ENCODE results near the gene MAGI2. TPM values are rescaled to one million over a fixed set of nuclear protein-coding genes. Genes with fewer than 3 reads are reported as not detected.
"Not testable (repeated sequence)": the region's sequence is repeated elsewhere in the genome, so short reads cannot be mapped to it uniquely, and the experiment has no call there.

MAGI2 gene
- total RNA-seq, 1 donor from 2014 or later: 5.8 TPM

GRCh38 chr7:78247910-78248689 is 1205.4 kb downstream of the MAGI2 start:
- Mint-ChIP-seq H3K4me1 (ENCODE audit: low read depth) (no peaks in the 10 kb centered on the region), H3K9me3 (ENCODE audit: low read depth) (peaks cover 27% of the 10 kb centered on the region), H3K27me3 (ENCODE audit: low read depth) (no peaks in the 10 kb centered on the region), H3K27ac (ENCODE audit: unreplicated experiment) (no peak overlapping the region), H3K36me3 (ENCODE audit: low read depth) (peaks cover 7% of the 10 kb centered on the region), H3K4me3 (ENCODE audit: unreplicated experiment) (no peak overlapping the region)
- no peak for DNase-seq (ENCODE audit: low spot score)
- TF ChIP-seq CTCF (IDR thresholded peaks at IDR 0.05): no peak

GRCh38 chr7:78240179-78240578 is 1213.3 kb downstream of the MAGI2 start:
- not testable (repeated sequence) for H3K36me3 Mint-ChIP-seq (ENCODE audit: low read depth); H3K4me3 Mint-ChIP-seq (ENCODE audit: unreplicated experiment); DNase-seq (ENCODE audit: low spot score); H3K9me3 Mint-ChIP-seq (ENCODE audit: low read depth); H3K27ac Mint-ChIP-seq (ENCODE audit: unreplicated experiment); H3K27me3 Mint-ChIP-seq (ENCODE audit: low read depth); H3K4me1 Mint-ChIP-seq (ENCODE audit: low read depth)

DNA sequence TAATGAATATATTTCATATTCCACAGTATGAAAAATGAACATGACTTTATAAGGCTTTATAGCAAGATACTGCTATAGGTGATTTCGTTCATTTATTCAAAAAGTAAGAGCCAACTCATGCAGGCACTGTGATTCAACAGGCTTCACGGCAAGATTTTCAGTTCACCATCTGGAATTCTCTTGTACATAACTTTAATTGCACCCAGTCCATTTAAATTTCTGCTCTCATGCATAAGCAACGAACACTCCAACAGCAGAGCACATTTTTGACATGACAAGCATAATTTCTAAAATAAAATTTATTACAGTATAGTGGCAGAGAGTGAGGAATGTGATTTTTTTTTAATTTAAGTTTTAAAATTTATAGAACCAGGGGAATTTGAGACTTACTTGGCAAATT is 1218.8 kb downstream of the MAGI2 start:
- no peak for DNase-seq (ENCODE audit: low spot score)
- no peaks in the 10 kb centered on the region for H3K27me3 Mint-ChIP-seq (ENCODE audit: low read depth)
- no peak for TF ChIP-seq CTCF (IDR thresholded peaks at IDR 0.05)
- no peak overlapping the region for H3K4me3 Mint-ChIP-seq (ENCODE audit: unreplicated experiment)
- H3K27ac Mint-ChIP-seq (ENCODE audit: unreplicated experiment): no peak overlapping the region
- peaks cover 3% of the 10 kb centered on the region for H3K9me3 Mint-ChIP-seq (ENCODE audit: low read depth)
- no peaks in the 10 kb centered on the region for H3K36me3 Mint-ChIP-seq (ENCODE audit: low read depth)
- peaks cover 7% of the 10 kb centered on the region for H3K4me1 Mint-ChIP-seq (ENCODE audit: low read depth)

DNA sequence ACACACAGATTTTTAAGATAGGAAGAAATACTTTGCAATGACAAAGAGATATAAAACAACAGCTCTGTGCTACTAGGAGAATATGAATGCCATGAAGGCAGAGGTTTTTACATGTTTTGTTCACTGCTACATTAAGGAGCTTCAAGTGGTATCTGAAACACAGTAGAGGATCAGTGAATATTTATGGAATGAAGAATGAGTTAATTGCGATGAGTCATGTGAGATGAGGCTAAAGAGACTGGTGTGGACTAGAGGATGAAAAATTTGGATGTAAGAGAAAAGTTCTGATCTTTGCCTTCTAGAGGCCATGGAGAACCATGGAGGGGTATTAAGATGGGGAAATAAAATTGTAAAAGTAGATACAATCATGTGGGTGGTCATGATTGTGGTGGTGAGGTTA is 1220.7 kb downstream of the MAGI2 start:
- no peak overlapping the region for H3K4me3 Mint-ChIP-seq (ENCODE audit: unreplicated experiment)
- H3K27ac Mint-ChIP-seq (ENCODE audit: unreplicated experiment): no peak overlapping the region
- H3K9me3 Mint-ChIP-seq (ENCODE audit: low read depth): peaks cover 3% of the 10 kb centered on the region
- no peak for TF ChIP-seq CTCF (IDR thresholded peaks at IDR 0.05)
- no peaks in the 10 kb centered on the region for H3K27me3 Mint-ChIP-seq (ENCODE audit: low read depth)
- DNase-seq (ENCODE audit: low spot score): no peak
- H3K36me3 Mint-ChIP-seq (ENCODE audit: low read depth): no peaks in the 10 kb centered on the region
- H3K4me1 Mint-ChIP-seq (ENCODE audit: low read depth): peaks cover 7% of the 10 kb centered on the region

DNA sequence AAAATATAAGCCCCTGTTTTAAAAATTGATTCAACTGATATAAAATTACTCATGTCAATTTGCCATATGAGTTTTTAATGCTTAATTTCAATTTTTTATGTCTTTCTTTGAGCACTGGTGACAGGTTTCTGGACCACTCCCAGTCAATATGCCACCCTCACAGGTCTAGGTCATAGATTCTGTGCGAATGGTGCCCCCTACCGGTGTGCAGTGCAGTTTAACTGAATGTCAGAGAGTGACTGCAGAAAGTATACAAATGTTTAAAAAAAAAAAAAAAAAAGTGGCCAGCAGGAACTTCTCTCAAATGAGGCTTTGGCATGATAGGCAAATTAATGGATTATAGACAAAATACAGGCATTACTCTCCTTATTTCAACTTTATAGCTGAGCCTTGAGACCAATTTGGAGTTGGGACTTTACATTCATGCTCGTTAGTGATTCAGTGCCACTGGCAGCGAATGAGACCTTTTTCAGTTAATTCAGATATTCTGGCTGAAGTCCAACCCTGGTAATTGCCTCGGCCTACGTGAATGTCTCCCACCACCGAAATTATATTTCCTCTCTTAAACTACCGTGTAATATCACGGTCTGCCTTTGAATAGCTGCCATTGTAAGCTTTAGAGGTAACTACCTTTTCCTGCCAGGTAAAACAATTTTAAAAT is 1227.3 kb downstream of the MAGI2 start:
- no peaks in the 10 kb centered on the region for H3K27me3 Mint-ChIP-seq (ENCODE audit: low read depth)
- no peak overlapping the region for H3K4me3 Mint-ChIP-seq (ENCODE audit: unreplicated experiment)
- DNase-seq (ENCODE audit: low spot score): no peak
- peaks cover 38% of the 10 kb centered on the region for H3K4me1 Mint-ChIP-seq (ENCODE audit: low read depth)
- peak; percentile 69 for TF ChIP-seq CTCF (IDR thresholded peaks at IDR 0.05)
- no peaks in the 10 kb centered on the region for H3K36me3 Mint-ChIP-seq (ENCODE audit: low read depth)
- H3K9me3 Mint-ChIP-seq (ENCODE audit: low read depth): no peaks in the 10 kb centered on the region
- peak overlapping the region; percentile 11 for H3K27ac Mint-ChIP-seq (ENCODE audit: unreplicated experiment)

Data from chondrocyte (in vitro differentiated cells).